GM12891 (cell line): ENCODE results near the gene LUZP2.
A peak's percentile ranks its signal among the peaks of the same experiment; 100 is the strongest.

Experiments used
- DNase-seq: peaks from one replicate; pipeline ENCODE4 v3.0.0; 2011; ENCODE audit warnings: low spot score; ENCODE audit not compliant: insufficient read length
- FAIRE-seq: peaks from 2 replicates; lab custom pipeline; 2011; peaks lifted over from hg19 to GRCh38; lab: Jason Lieb, UNC
- PAX5 ChIP-seq: IDR thresholded peaks from 2 replicates; pipeline ENCODE4 v1.6.1; 2011; ENCODE audit warnings: low read length, moderate library complexity, mild to moderate bottlenecking; ENCODE audit not compliant: insufficient read depth, severe bottlenecking
- POLR2A ChIP-seq: IDR thresholded peaks from 2 replicates; pipeline ENCODE4 v1.6.1; 2011; ENCODE audit warnings: low read depth, low read length, control low read depth
- POLR2AphosphoS5 ChIP-seq: IDR thresholded peaks from 2 replicates; pipeline ENCODE4 v1.6.1; 2011; ENCODE audit warnings: low read depth, low read length, control low read depth
- POU2F2 ChIP-seq: IDR thresholded peaks from 2 replicates; pipeline ENCODE4 v1.6.1; 2011; ENCODE audit warnings: low read depth, mild to moderate bottlenecking, control low read depth, low read length, moderate library complexity
- SPI1 ChIP-seq: IDR thresholded peaks from 2 replicates; pipeline ENCODE4 v1.6.1; 2011; ENCODE audit warnings: low read depth, low read length, control low read depth
- TAF1 ChIP-seq: IDR thresholded peaks from 2 replicates; pipeline ENCODE4 v1.6.1; 2011; ENCODE audit warnings: low read depth, low read length, control low read depth

The LUZP2 gene

DNA sequence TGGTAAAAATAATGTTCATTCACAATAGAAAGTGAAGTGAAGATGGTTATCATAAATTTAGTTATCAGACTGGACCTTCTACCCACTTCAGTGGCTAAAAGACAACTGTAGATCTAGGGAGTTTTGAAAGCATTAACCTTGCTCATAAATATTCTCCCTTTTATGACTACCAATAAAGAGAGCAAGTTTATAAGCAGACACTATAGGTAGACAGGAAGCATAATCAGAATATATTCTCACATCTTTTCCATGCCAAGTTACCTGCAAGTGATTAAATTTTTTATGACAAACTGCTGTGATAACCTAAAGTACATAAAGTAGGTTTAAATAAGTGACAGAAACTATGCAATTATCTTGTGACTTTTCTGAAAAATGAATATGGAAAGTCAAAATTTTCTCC lies 62.5 kb downstream of the LUZP2 start:
- no peak for DNase-seq
- no peak for TF ChIP-seq SPI1
- TF ChIP-seq POLR2A, result no peak
- no peak for FAIRE-seq

DNA sequence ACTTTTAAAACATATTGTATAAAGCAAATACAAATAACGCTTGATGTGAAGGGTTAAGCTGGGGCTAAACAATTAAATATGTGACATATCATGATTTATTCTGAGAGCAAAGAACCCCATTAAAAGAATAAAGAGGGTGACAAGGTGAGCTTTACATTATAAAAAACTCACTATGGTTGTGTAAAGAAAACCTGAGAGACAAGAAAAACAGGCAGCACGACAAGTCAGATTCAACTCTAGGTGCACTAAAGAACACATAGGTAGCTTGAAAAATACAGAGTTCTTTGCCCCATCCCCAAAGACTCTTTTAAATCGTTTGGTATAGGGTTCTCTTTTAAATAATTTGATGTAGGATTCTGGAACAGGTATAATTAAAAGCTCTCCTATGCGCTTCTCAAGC lies 63.5 kb downstream of the LUZP2 start:
- FAIRE-seq (no peak), DNase-seq (no peak)
- TF ChIP-seq POLR2A, result no peak
- TF ChIP-seq PAX5, result no peak
- no peak for TF ChIP-seq SPI1
- no peak for TF ChIP-seq POLR2AphosphoS5
- no peak for TF ChIP-seq POU2F2
- no peak for TF ChIP-seq TAF1

DNA sequence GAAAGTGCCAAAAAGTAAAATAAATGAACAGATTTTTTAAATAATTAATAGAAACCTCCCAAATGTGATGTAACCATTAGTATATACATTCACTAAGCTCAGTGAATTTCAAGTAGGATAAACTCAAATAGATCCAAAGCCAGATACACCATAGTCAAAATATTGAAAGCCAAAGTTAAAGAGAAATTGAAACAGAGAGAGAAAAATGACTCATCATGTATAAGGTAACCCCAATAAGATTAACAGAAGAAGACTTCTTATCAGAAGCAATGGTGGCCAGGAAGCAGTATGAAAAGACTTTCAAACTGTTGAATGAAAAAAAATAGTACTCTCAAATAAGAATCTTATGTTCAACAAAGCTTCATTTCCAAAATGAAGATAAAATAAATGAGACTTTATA lies 70.5 kb downstream of the LUZP2 start:
- FAIRE-seq, result no peak

DNA sequence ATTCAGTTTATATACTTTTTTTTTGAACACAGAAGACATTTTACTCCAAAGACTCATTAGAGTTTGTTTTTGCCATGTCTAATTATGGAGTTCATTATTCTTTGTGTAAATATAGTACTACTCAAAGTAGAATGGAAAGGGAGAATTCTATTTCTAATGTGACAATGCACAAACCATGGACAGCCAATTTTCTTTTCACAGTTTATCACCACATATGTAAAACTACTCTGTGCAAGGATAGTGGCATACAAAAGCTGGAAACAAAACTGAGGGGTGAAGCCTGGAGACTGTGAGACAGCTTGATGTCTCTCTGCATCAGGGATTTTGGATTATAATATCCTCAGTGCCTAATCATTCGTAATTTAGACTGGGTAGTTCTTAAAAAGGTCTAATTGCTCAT lies 75.5 kb downstream of the LUZP2 start:
- no peak for DNase-seq
- no peak for FAIRE-seq

More for the DNA sequence above, 70.5 kb downstream of the LUZP2 start:
- TF ChIP-seq SPI1 (no peak), TAF1 (no peak), POLR2AphosphoS5 (no peak), POU2F2 (no peak), POLR2A (no peak), PAX5 (no peak)
- DNase-seq, result no peak

DNA sequence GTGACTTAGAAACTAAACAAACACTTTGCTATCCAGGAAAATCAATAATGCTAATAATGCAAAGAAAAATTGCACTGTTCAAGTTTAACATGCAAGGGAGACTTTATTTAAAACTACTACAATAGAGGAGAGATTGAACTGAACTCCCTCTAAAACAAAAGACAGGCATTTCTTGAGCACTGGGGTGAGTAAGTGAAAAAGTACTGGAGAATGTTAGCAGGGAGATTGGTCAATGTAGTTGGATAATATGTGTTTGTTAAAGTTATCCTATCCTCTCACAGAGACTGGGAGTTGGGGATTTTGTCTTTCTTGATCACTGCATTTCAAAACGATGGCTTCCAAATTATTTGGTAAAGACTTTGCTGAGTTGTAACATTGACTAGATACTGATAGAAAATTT lies 77.6 kb downstream of the LUZP2 start:
- no peak for TF ChIP-seq TAF1
- TF ChIP-seq SPI1, result no peak
- TF ChIP-seq POLR2AphosphoS5, result no peak
- TF ChIP-seq POU2F2, result no peak
- TF ChIP-seq PAX5, result no peak
- TF ChIP-seq POLR2A, result no peak
- DNase-seq, result no peak
- no peak for FAIRE-seq

More for the DNA sequence above, 75.5 kb downstream of the LUZP2 start:
- TF ChIP-seq TAF1 (no peak), PAX5 (no peak), POU2F2 (no peak)

DNA sequence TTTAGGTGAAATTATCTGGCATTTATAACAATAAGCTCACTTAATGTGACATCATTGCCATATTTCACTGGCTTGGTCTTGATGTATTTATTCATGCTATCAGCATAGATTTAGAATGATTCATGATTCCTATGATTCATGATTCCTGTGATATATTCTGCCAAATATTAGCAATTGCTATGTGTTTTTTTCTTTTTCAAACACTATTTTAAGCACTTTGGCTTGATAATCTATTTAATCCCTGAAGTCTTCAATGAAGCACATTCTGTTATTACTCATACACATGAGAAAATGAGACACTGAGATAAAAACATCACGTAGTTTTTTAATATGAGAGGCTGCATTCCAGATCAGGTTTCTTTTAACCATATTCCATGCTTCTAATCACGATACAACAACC lies 78.5 kb downstream of the LUZP2 start:
- FAIRE-seq, result no peak
- DNase-seq, result no peak
- TF ChIP-seq POLR2AphosphoS5 (no peak), TAF1 (no peak), PAX5 (no peak)

DNA sequence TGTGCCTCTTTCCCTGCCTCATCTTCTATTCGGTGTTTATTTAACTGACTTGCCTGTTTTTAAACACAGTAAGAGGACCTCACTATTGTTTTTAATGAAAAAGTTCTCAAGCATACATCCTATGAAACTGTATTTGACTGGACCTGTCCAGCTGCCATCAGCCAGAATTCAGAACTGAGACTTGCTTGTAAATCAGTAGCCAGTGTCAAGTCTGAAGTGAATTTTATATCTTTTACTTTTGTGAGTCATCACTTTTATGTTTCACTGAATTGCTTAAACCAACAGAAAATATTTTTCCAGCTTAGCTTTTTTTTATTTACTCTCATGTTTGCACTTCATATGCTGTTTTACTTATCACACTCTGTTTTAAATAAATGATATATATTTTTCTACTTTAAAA lies 88.3 kb downstream of the LUZP2 start:
- FAIRE-seq, result no peak
- TF ChIP-seq PAX5 (no peak), TAF1 (no peak), POU2F2 (no peak), SPI1 (no peak), POLR2AphosphoS5 (no peak), POLR2A (no peak)
- DNase-seq, result no peak

DNA sequence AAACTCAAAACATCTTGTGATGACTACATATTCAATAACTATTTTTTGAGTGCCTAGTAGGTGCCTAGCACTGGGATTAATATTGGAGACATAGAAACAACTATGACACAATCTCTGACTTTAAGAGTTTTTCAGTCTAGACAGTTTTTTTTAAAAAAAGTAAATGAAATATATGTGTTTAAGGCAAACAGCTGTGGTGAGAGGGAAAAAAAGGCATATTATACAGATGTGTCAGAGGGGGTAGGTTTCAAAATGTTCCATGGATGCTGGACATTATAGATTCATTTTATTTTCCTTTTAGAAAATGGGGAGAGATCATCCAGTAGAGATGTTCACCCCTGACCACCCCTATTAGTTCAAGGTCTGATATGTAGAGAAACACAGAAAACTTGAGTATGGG lies 90.8 kb downstream of the LUZP2 start:
- TF ChIP-seq POLR2A, result no peak
- TF ChIP-seq TAF1, result no peak
- TF ChIP-seq POU2F2, result no peak
- TF ChIP-seq POLR2AphosphoS5, result no peak
- no peak for TF ChIP-seq SPI1
- no peak for TF ChIP-seq PAX5
- FAIRE-seq (no peak), DNase-seq (no peak)

DNA sequence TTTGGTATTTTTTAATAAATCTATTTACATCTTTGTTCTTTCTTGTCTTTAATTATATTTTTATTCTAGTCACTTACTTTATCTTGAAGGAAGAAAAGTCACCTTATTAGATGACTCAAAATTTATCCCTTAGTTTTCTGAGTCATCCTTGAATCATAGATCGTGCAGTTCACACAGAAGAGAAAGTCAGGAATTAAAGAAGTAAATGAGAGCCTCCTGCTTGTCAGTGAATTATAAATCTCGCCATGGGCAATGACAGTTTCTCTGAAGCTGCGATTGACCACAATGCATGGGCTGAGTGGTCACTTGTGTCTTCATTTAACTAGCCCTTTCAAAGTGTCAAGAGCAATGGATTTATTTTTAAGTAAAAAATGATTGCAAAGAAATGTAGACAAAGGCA lies 91.2 kb downstream of the LUZP2 start:
- no peak for TF ChIP-seq TAF1
- TF ChIP-seq SPI1, result no peak
- no peak for TF ChIP-seq PAX5
- TF ChIP-seq POLR2AphosphoS5, result no peak
- no peak for TF ChIP-seq POU2F2
- TF ChIP-seq POLR2A, result no peak
- FAIRE-seq (no peak), DNase-seq (no peak)

DNA sequence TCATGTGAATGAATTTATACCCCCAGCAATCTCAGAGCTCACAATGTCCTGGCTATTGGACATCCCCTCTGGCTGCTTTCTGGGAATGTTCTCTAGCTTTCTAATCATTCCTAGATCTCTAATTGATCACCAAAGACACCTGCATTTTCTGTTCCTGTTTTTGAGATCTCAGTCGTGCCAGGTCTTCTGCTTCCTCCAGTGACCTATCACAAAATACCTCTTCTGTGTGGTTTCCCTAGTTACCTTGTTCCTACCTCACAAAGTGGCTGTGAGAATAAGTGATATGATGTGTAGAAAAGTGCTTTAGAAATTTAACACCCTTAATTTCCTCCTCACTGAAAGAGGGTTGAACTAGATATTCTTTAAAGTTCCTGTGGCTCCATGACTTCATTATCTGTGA lies 92.2 kb downstream of the LUZP2 start:
- FAIRE-seq, result no peak
- no peak for DNase-seq
- TF ChIP-seq TAF1, result no peak
- TF ChIP-seq SPI1, result peak; percentile 68

DNA sequence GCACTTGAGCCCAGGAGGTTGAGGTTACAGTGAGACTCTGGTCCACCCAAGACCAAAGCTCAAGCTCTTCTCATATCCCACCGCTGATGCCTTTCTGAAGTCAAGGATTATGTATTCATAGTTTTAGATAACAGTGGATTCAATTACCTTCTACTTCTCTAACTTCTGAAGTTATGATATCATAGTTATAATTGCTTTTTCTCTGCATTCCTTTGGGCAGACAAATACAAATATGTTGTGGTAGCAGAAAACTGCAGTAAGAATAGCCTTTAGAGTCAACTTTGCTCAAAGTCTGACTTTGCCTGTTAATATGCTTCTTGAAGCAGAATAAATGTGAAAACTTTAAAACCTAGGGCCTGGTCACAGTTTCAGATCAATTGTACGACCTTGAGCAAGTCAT lies 94.4 kb downstream of the LUZP2 start:
- no peak for DNase-seq
- no peak for FAIRE-seq
- no peak for TF ChIP-seq POLR2AphosphoS5

DNA sequence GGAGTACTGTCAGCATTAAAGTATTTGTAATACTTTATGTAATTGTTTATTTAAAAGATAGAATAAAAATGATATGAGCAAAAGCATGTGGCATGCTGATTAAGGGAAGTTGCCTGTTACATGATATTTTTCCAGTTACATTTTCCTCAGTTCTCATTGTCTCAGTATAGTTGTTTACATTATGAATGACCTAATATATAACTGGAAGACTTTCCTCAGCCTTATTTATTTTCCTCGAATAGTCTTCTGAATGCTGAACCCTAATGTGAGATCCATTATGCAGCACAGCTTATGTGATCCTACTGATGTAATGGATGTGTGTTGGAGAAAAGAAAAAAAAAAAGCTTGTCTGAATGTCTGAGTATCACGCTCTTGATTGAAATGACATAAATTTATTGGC lies 95.5 kb downstream of the LUZP2 start:
- FAIRE-seq, result no peak
- TF ChIP-seq SPI1 (no peak), POLR2AphosphoS5 (no peak), POLR2A (no peak), PAX5 (no peak), POU2F2 (no peak), TAF1 (no peak)
- no peak for DNase-seq
